PC-3 (cell line): ENCODE measurements around the gene MCUB. TPM values are rescaled to one million over a fixed set of nuclear protein-coding genes. Genes with fewer than 3 reads are reported as not detected.

Experiments used
- ATAC-seq: fragments of 200-7000 bp; cut with Tn5 transposase; 2 replicates; pipeline ENCODE4 v1.9.1; 2020; ENCODE audit warnings: mild to moderate bottlenecking, moderate library complexity
- BruUV-seq: library from RNA; stranded (reverse); fragments of 400-500 nt; replicated peaks from 2 replicates; lab custom pipeline; 2021; lab: Mats Ljungman, UMichigan
- CTCF ChIA-PET: fragments of 300-600 bp; sonication (Branson Sonifier 250); formaldehyde crosslinking; loops from one replicate; lab custom pipeline; 2022; ENCODE audit warnings: antibody characterized with exemption; lab: Charles Lee
- POLR2A ChIA-PET: fragments of 300-600 bp; sonication (Branson Sonifier 250); formaldehyde crosslinking; loops from one replicate; lab custom pipeline; 2022; ENCODE audit warnings: antibody characterized with exemption; ENCODE audit not compliant: unreplicated experiment; lab: Charles Lee
- DNase-seq: peaks from one replicate; pipeline ENCODE4 v3.0.0-alpha.2; 2015
- H2AFZ ChIP-seq: fragments of 300-600 bp; sonication (generic); 2 replicates; pipeline ENCODE4 v1.6.0; 2016; ENCODE audit warnings: antibody characterized with exemption, low read length
- H3F3A ChIP-seq: fragments of 300-600 bp; sonication (generic); one replicate; pipeline ENCODE4 v1.6.0; 2017; ENCODE audit warnings: antibody characterized with exemption, low read length, control low read depth, mild to moderate bottlenecking; ENCODE audit not compliant: unreplicated experiment
- H3K27ac ChIP-seq: fragments of 300-600 bp; sonication (generic); 2 replicates; pipeline ENCODE4 v1.5.1; 2016; ENCODE audit warnings: mild to moderate bottlenecking, low read length
- H3K27me3 ChIP-seq: fragments of 300-600 bp; sonication (generic); 2 replicates; pipeline ENCODE4 v1.6.1; 2016; ENCODE audit warnings: low read length, mixed read lengths
- H3K36me3 ChIP-seq: fragments of 300-600 bp; sonication (generic); 2 replicates; pipeline ENCODE4 v1.6.1; 2016; ENCODE audit warnings: low read depth, mixed run types, low read length, mixed read lengths
- H3K4me1 ChIP-seq: fragments of 300-600 bp; sonication (generic); 2 replicates; pipeline ENCODE4 v1.5.1; 2016; ENCODE audit warnings: low read length; ENCODE audit not compliant: insufficient read depth
- H3K4me2 ChIP-seq: fragments of 300-600 bp; sonication (generic); 2 replicates; pipeline ENCODE4 v1.6.0; 2016; ENCODE audit warnings: low read length
- H3K4me3 ChIP-seq: fragments of 300-600 bp; sonication (generic); 2 replicates; pipeline ENCODE4 v1.5.1; 2016; ENCODE audit warnings: mild to moderate bottlenecking, low read length, mixed read lengths
- H3K79me2 ChIP-seq: fragments of 300-600 bp; sonication (generic); 2 replicates; pipeline ENCODE4 v1.6.1; 2017; ENCODE audit warnings: low read length, mixed read lengths
- H3K9ac ChIP-seq: fragments of 300-600 bp; sonication (generic); 2 replicates; pipeline ENCODE4 v1.6.0; 2016; ENCODE audit warnings: mild to moderate bottlenecking, low read length
- H3K9me2 ChIP-seq: fragments of 300-600 bp; sonication (generic); replicated peaks from 2 replicates; pipeline ENCODE4 v1.6.1; 2016; ENCODE audit warnings: mixed run types, low read length, mixed read lengths
- H3K9me3 ChIP-seq: fragments of 300-600 bp; sonication (generic); 2 replicates; pipeline ENCODE4 v1.6.1; 2016; ENCODE audit warnings: low read length, mixed read lengths
- H4K20me1 ChIP-seq: fragments of 300-600 bp; sonication (generic); 2 replicates; pipeline ENCODE4 v1.6.1; 2016; ENCODE audit warnings: low read length, mixed read lengths
- CTCF ChIP-seq: fragments of 300-600 bp; sonication (generic); conservative IDR thresholded peaks from 2 replicates; pipeline ENCODE4 v1.5.1; 2017; ENCODE audit warnings: antibody characterized with exemption, low read depth, mild to moderate bottlenecking, low read length
- EZH2 ChIP-seq: fragments of 300-600 bp; sonication (generic); IDR thresholded peaks from one replicate; pipeline ENCODE4 v1.6.1; 2017; ENCODE audit warnings: antibody characterized with exemption, mild to moderate bottlenecking, low read length; ENCODE audit not compliant: unreplicated experiment
- EZH2phosphoT487 ChIP-seq: fragments of 300-600 bp; sonication (generic); IDR thresholded peaks from 2 replicates; pipeline ENCODE4 v1.6.1; 2018; ENCODE audit warnings: mild to moderate bottlenecking, antibody characterized with exemption, low read length, borderline replicate concordance
- intact Hi-C: fragments of 100-400 bp; cut with micrococcal nuclease; formaldehyde crosslinking; loops from 2 replicates; pipeline ENCODE4 v1.9.0; 2023
- total RNA-seq: library from RNA; depleted of rRNA; stranded (reverse); fragments of >200 nt; gene quantifications from 2 replicates; pipeline ENCODE4 v1.2.3, GENCODE V29; 2014

Gene MCUB
- total RNA-seq, 1 experiment from 2014 or later, result 18.4 TPM

GRCh38 chr4:109614466-109614865 lies 54.4 kb downstream of the MCUB start:
- H4K20me1 ChIP-seq, result no peaks in the 10 kb centered on the region
- H3K9me2 ChIP-seq, result no peaks in the 10 kb centered on the region
- no peak overlapping the region for H3K9ac ChIP-seq
- H3K36me3 ChIP-seq, result no peaks in the 10 kb centered on the region
- intact Hi-C loops, result no loop called here
- H3K27ac ChIP-seq, result no peak overlapping the region
- no peak overlapping the region for H2AFZ ChIP-seq
- H3K4me1 ChIP-seq, result no peaks in the 10 kb centered on the region
- H3K79me2 ChIP-seq, result no peaks in the 10 kb centered on the region
- POLR2A ChIA-PET, result no interaction called here
- H3F3A ChIP-seq, result no peaks in the 10 kb centered on the region
- CTCF ChIA-PET, result no interaction called here
- DNase-seq (no peak), ATAC-seq (no peak)
- no peak overlapping the region for H3K4me3 ChIP-seq
- TF ChIP-seq EZH2 (no peak), EZH2phosphoT487 (no peak), CTCF (no peak)
- no TSS peak for BruUV-seq
- H3K4me2 ChIP-seq, result no peak overlapping the region
- H3K9me3 ChIP-seq, result no peaks in the 10 kb centered on the region
- H3K27me3 ChIP-seq, result no peaks in the 10 kb centered on the region

- Histone ChIP-seq H4K20me1 (no peaks in the 10 kb centered on the region), H3K4me3 (no peak overlapping the region), H3K9ac (no peak overlapping the region), H3K4me2 (no peak overlapping the region), H3K4me1 (no peaks in the 10 kb centered on the region), H3F3A (no peaks in the 10 kb centered on the region), H3K36me3 (no peaks in the 10 kb centered on the region), H3K27ac (no peak overlapping the region), H2AFZ (no peak overlapping the region), H3K79me2 (no peaks in the 10 kb centered on the region), H3K9me2 (no peaks in the 10 kb centered on the region), H3K9me3 (no peaks in the 10 kb centered on the region), H3K27me3 (no peaks in the 10 kb centered on the region)
- TF ChIP-seq CTCF, result no peak
- TF ChIP-seq EZH2, result no peak
- TF ChIP-seq EZH2phosphoT487, result no peak
- DNase-seq (no peak), ATAC-seq (no peak)
- ChIA-PET CTCF (interaction anchor here (0.5 to 0.7 kb wide), 2 partner anchors 25 to 194 kb away, joined by 3 to 6 read pairs; no protein-coding TSS in a partner anchor), POLR2A (no interaction called here)
- no TSS peak for BruUV-seq
- intact Hi-C loops, result no loop called here
Observed at GRCh38 chr4:109615742-109616141, 55.7 kb downstream of the MCUB start.

- H2AFZ ChIP-seq, result no peak overlapping the region
- no peaks in the 10 kb centered on the region for H3K36me3 ChIP-seq
- H3K4me1 ChIP-seq, result no peaks in the 10 kb centered on the region
- no peaks in the 10 kb centered on the region for H3F3A ChIP-seq
- ChIA-PET CTCF (interaction anchor here (0.5 kb wide), 1 partner anchor 195 kb away, joined by 3 read pairs; no protein-coding TSS in a partner anchor), POLR2A (no interaction called here)
- TF ChIP-seq CTCF (no peak), EZH2phosphoT487 (no peak), EZH2 (no peak)
- no peaks in the 10 kb centered on the region for H3K9me3 ChIP-seq
- no peak for DNase-seq
- H4K20me1 ChIP-seq, result no peaks in the 10 kb centered on the region
- H3K4me2 ChIP-seq, result no peak overlapping the region
- no peaks in the 10 kb centered on the region for H3K27me3 ChIP-seq
- no TSS peak for BruUV-seq
- intact Hi-C loops, result no loop called here
- H3K4me3 ChIP-seq, result no peak overlapping the region
- no peaks in the 10 kb centered on the region for H3K79me2 ChIP-seq
- ATAC-seq, result no peak
- H3K9ac ChIP-seq, result no peak overlapping the region
- no peak overlapping the region for H3K27ac ChIP-seq
- H3K9me2 ChIP-seq, result no peaks in the 10 kb centered on the region
Observed at GRCh38 chr4:109616243-109616642, 56.2 kb downstream of the MCUB start.
